ENCODE measurements around the gene PLB1.
A peak's percentile ranks its signal among the peaks of the same experiment; 100 is the strongest.
"Not testable (repeated sequence)": the region's sequence is repeated elsewhere in the genome, so short reads cannot be mapped to it uniquely, and the experiment has no call there.

Gene PLB1

DNA sequence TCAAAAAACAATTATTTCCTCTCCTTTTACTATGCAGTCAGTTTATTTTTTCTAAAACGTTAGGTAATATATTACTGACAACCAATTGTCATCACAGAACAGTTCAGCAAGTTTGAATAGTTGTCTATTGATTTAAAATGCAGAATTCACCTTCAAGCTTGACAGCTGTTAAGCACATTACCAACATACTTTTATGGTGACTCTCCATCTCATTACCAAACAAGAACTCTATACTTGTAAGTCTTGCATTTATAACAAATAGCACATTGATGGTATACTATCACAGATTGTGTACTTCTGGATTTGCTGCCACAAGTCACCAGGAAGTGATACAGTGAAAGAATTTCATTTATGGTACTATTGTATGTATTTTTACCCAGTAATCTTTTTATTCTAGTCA lies 156.4 kb downstream of the PLB1 start:
- no peak for DNase-seq

- DNase-seq, result no peak
These were observed 158.2 kb downstream of the PLB1 start for GRCh38 chr2:28653892-28654662.

- DNase-seq, result no peak
These were observed 158.9 kb downstream of the PLB1 start for GRCh38 chr2:28654663-28655320.

GRCh38 chr2:28656937-28657615 lies 161.2 kb downstream of the PLB1 start:
- DNase-seq, result no peak

DNA sequence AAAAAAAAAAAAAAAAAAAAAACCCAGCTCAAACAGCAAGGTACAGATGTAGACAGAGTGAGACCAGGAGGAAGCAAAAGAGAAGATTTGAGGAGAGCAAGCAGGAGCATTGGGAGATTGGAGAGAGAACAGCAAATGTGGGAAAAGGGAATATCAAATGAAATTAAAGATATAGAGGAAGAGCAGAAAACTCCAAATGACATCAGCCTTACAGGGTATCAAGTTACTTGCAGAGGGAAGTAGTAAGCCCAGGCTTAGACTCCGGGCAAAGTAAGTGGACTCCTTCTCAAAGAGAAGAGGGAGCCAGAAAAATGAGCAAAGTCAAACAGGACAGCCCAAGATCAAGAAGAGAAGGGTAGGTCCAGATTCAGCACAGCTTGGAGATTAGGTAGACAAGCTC lies 162.5 kb downstream of the PLB1 start:
- DNase-seq, result no peak

GRCh38 chr2:28659127-28659526 lies 163.3 kb downstream of the PLB1 start:
- DNase-seq, result no peak

DNA sequence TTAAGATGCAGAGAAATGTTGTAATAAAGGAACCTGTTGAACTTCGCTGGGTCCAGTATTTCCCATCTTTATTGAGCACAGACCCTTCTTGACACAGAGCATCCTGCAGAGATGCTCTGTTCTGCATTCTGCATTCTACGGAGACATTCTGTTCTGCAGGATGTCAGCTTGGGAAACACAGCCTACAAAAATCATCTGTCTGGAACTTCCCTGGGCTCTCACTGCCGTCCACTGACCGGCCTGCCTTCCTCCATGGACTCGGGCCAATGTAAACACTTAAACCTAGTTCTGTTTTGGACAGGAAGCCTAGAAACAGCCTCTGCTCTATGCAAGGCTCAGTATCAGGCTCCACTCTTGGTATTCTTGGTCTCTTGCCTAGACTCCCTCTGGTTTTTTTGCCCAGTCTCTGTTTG lies 165.7 kb downstream of the PLB1 start:
- peak; percentile 82 for DNase-seq

DNA sequence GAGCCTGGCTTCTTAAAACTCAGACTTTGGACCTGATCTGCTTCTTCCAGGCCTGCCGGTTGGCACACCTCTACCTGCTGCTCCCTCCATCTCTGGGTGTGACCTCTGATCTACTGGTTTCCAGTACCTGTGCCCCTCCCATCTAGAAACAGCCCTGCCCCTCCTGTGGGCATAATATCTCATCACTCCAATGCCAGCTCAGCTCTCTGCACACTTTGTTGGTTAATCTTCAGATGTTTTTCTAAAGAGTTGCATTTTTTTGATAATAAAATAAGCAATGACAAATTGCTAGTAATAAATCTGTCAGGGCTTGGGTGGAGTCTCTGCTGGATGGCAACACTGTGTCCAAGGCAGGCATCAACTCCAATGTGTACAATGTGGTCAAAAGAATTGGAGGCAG lies 166.2 kb downstream of the PLB1 start:
- DNase-seq, result no peak

DNA sequence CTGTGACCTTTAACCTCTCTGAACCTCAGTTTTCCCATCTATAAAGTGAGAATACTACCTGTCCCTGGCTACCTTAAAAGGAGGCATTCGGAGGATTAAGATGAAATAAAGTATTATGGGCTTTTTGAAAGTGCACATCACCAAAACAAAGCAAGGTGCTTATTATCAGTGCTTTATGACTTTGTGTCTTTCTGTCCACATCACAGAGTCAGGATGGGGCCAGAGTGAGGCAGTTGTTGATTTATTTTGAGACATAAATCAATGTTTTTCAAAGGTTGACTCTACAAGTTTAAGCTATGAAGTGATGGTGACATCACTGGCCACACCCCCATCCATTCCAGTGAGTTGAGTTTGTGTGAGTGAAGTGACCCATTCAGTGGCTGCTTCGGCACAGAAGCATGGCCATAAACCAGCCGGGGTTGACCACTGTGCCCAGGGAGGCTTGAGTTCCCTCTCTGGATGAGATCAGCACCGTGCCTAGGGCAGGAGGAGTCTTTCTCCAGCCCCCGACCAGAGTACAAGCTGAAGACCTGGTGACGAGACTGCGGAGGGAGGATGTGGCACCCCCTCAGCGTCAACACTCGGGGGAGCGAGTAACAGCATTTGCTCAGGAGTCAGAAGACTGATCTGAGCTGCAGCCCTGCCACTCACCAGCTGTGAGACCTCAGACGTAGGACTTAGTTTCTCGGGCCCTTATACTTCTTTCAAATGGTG lies 166.8 kb downstream of the PLB1 start:
- no peak for DNase-seq

GRCh38 chr2:28663359-28663758 lies 167.5 kb downstream of the PLB1 start:
- no peak for DNase-seq

GRCh38 chr2:28664120-28664842 lies 168.4 kb downstream of the PLB1 start:
- DNase-seq, result peak; percentile 66

GRCh38 chr2:28665041-28665704 lies 169.3 kb downstream of the PLB1 start:
- peak; percentile 95 for DNase-seq

DNA sequence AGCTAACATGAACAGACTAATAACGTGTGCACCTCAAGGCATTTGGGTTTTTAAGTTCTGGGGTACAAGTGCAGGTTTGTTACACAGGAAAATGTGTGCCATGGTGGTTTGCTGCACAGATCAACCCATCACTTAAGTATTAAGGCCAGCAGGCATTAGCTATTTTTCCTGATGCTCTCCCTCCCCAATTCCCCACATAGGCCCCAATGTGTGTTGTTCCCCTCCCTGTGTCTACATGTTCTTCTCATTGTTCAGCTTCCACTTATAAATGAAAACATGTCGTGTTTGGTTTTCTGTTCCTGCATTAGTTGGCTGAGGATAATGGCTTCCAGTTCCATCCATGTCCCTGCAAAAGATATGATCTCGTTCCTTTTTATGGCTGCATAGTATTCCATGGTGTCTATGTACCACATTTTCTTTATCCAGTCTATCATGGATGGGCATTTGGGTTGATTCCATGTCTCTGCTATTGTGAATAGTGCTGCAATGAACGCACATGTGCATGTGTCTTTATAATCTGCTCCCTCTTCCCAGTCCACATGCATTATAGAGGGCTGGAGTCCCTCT lies 170.0 kb downstream of the PLB1 start:
- not testable (repeated sequence) for DNase-seq

DNA sequence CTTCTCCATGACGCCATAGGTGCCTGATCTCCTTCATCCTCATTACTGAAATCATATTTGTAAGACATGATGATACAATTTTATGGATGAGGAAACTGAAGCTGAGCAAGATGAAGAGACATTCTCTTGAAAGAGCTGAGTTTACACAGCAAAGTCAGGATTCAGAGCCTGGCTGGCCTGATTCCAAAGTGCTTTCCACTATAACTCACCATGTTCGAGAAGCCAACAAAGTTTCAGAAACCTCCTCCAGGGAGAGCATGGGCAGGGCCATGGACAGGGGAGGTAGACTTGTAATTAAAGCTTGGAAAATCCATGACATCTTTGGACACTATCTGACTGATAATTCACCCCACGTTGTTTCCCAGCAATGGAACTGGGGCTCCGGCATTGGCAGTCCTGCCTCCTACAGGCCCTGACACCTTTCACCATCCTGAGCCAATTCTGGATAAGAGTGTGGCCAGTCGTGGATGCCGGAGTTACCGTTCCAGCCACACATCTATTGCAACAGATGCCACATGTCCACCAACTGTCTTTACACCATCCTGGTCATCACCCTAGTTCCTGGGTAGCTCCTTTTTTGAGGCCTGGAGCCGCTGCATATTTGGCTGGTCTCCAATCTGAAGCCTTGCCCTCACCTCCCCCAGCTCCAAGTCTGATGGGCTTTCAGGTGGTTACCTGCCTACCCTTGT lies 170.8 kb downstream of the PLB1 start:
- no peak for DNase-seq

DNA sequence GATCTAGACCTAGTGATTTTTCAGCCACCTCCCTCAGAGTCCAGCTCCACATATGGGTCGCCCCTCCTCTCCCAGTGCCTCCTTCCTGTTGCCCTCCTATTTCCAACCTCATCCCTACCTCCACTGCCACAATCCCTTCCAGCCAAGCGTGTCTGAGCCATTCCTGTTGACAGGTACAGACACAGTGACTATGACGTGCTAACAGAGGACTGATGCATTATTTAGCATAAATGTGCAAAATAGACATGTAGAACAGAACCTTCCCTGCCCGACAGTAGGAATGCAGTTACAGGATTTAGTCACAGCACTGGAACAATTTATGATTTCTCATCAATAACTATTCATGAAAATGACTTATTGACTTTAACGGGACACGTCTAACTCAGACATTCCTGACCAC lies 171.4 kb downstream of the PLB1 start:
- no peak for DNase-seq

DNA sequence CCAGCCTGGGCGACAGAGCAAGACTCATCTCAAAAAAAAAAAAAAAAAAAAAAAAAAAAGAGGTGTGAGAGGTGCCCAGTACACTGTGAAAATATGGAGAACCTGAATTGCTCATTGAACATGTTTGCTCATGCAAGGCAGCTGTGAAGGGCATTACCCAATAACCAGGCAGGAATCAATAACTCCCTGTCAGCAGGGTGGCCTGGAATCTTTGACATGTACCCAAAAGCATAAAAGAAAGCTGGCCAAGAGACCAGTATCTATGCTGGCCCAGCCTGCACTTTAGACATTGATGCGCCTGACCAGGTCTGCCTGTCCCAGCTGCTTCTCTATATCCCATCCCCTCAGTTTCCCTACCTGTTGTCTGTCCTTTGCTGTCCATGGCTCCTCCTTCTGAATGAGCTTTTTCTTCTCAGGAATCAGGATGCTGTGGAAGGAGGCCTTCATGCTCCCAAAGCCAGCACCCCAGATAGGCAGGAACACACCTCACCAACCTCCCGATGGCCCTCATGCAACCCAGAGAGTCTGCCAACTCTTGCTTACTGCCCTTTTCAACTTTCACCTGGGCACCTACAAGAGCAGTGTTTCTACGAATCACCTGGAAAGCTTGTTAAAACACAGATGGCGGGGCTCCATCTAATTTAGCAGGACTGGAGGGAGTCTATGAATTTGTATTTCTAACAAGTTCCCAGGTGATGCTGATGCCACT lies 172.4 kb downstream of the PLB1 start:
- no peak for DNase-seq

DNA sequence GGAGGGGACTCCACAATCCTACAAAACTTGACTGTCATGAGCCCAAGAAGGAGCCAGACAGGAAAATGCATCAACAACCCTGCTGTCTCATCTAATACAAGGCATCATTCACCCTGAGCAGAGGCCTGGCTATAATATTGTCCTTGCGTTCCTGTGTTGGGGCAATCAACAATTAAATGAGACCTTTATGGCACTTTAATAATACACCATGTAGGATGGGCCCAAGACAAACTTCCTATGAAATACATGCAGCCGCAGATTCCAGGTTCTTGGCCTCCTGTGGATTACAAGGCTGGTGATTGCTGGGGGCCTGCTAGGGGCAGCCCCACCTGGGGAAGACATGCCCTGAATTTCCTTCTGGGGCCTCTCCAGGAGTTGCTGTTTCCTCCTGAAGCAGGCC lies 173.0 kb downstream of the PLB1 start:
- DNase-seq, result no peak

GRCh38 chr2:28670856-28671255 lies 175.0 kb downstream of the PLB1 start:
- DNase-seq, result no peak

GRCh38 chr2:28673338-28673737 lies 177.5 kb downstream of the PLB1 start:
- no peak for DNase-seq

- DNase-seq, result no peak
These were observed 178.3 kb downstream of the PLB1 start for GRCh38 chr2:28674062-28674712.
